ENCODE measurements around the gene SYCP2L.

GRCh38 chr6:10995114-10995707 lies 108.4 kb downstream of the SYCP2L start:
- TF ChIP-seq POLR2A (IDR thresholded peaks at IDR 0.05) (no peak), CTCF (IDR thresholded peaks at IDR 0.05) (no peak), EP300 (IDR thresholded peaks at IDR 0.05) (no peak)

Measured in sigmoid colon (tissue), 4 donors.